DOHH2 (cell line): Measurements from ENCODE around the gene SLC35G1.

Source experiments
- H3F3A ChIP-seq: fragments of 200-600 bp; sonication (generic), shearing (Covaris generic); 2 replicates; pipeline ENCODE4 v1.6.0; 2016; ENCODE audit warnings: antibody characterized with exemption, mild to moderate bottlenecking; ENCODE audit not compliant: control insufficient read depth, insufficient read depth
- H3K27ac ChIP-seq: fragments of 200-600 bp; sonication (generic); 2 replicates; pipeline ENCODE4 v1.5.1; 2014; ENCODE audit warnings: low read depth, mild to moderate bottlenecking, low read length, moderate library complexity
- H3K27me3 ChIP-seq: fragments of 200-600 bp; sonication (generic); 2 replicates; pipeline ENCODE4 v1.6.1; 2014; ENCODE audit warnings: mild to moderate bottlenecking, low read length, mixed read lengths; ENCODE audit not compliant: control insufficient read depth
- H3K36me3 ChIP-seq: fragments of 200-600 bp; sonication (generic); 2 replicates; pipeline ENCODE4 v1.6.1; 2014; ENCODE audit warnings: mild to moderate bottlenecking, low read length, moderate library complexity, mixed read lengths; ENCODE audit not compliant: control insufficient read depth
- H3K4me1 ChIP-seq: fragments of 200-600 bp; sonication (generic); 2 replicates; pipeline ENCODE4 v1.6.1; 2014; ENCODE audit warnings: mild to moderate bottlenecking, low read length, mixed read lengths; ENCODE audit not compliant: control insufficient read depth
- H3K4me2 ChIP-seq: fragments of 200-600 bp; sonication (generic); 2 replicates; pipeline ENCODE4 v1.6.0; 2014; ENCODE audit warnings: mild to moderate bottlenecking, low read length, moderate library complexity
- H3K4me3 ChIP-seq: fragments of 200-600 bp; sonication (generic); 2 replicates; pipeline ENCODE4 v1.5.1; 2014; ENCODE audit warnings: mild to moderate bottlenecking, low read length, mixed read lengths
- H3K79me2 ChIP-seq: fragments of 200-600 bp; sonication (generic); 2 replicates; pipeline ENCODE4 v1.6.1; 2014; ENCODE audit warnings: mild to moderate bottlenecking, low read length, mixed read lengths; ENCODE audit not compliant: control insufficient read depth
- H3K9me2 ChIP-seq: fragments of 200-600 bp; sonication (generic); replicated peaks from 2 replicates; pipeline ENCODE4 v1.6.1; 2014; ENCODE audit warnings: mild to moderate bottlenecking, low read length, mixed read lengths; ENCODE audit not compliant: control insufficient read depth
- H3K9me3 ChIP-seq: fragments of 200-600 bp; sonication (generic); 2 replicates; pipeline ENCODE4 v1.6.1; 2014; ENCODE audit warnings: antibody characterized with exemption, low read length, mixed read lengths; ENCODE audit not compliant: control insufficient read depth, insufficient read depth
- H4K20me1 ChIP-seq: fragments of 200-600 bp; sonication (generic); 2 replicates; pipeline ENCODE4 v1.6.0; 2014; ENCODE audit warnings: low read depth, mild to moderate bottlenecking, antibody characterized with exemption, low read length, moderate library complexity; ENCODE audit not compliant: control insufficient read depth, insufficient read depth
- EZH2phosphoT487 ChIP-seq: fragments of 200-600 bp; sonication (generic); IDR thresholded peaks from 2 replicates; pipeline ENCODE4 v1.6.1; 2017; ENCODE audit warnings: borderline replicate concordance, mild to moderate bottlenecking, antibody characterized with exemption, low read length, moderate library complexity, mixed read lengths
- TF ChIP-seq, protein P1 (sequence below): fragments of 200-600 bp; sonication (generic); IDR thresholded peaks from one replicate; pipeline ENCODE4 v1.5.1; 2014; ENCODE audit warnings: antibody characterized with exemption, mild to moderate bottlenecking, low read depth, low read length; ENCODE audit not compliant: poor library complexity, severe bottlenecking

Gene SLC35G1

DNA sequence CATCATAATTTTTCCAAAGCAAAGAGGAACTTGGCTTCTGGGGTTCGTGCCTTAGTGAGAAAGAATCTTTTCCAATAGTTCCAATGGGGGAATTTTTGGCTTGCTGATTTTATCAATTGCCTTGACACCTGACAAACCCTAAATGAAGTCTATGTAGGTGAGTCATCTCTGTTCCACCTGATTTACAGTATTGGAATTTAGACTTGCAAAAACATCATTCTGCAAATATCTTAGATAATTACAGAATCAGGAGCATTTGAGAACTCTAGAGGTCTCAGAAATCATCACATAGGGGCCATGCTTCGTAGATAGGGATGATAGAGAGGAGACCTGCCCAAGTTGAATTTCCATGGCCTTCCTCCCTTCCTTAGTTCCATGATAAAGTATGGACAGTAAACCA, 9.3 kb downstream of the SLC35G1 start:
- Histone ChIP-seq H3K9me3 (no peaks in the 10 kb centered on the region), H3K36me3 (no peaks in the 10 kb centered on the region), H4K20me1 (no peaks in the 10 kb centered on the region), H3F3A (no peaks in the 10 kb centered on the region), H3K27me3 (no peaks in the 10 kb centered on the region), H3K4me2 (no peak overlapping the region), H3K4me1 (no peaks in the 10 kb centered on the region), H3K27ac (no peak overlapping the region), H3K9me2 (no peaks in the 10 kb centered on the region), H3K4me3 (no peak overlapping the region), H3K79me2 (no peaks in the 10 kb centered on the region)
- TF ChIP-seq, protein P1, sequence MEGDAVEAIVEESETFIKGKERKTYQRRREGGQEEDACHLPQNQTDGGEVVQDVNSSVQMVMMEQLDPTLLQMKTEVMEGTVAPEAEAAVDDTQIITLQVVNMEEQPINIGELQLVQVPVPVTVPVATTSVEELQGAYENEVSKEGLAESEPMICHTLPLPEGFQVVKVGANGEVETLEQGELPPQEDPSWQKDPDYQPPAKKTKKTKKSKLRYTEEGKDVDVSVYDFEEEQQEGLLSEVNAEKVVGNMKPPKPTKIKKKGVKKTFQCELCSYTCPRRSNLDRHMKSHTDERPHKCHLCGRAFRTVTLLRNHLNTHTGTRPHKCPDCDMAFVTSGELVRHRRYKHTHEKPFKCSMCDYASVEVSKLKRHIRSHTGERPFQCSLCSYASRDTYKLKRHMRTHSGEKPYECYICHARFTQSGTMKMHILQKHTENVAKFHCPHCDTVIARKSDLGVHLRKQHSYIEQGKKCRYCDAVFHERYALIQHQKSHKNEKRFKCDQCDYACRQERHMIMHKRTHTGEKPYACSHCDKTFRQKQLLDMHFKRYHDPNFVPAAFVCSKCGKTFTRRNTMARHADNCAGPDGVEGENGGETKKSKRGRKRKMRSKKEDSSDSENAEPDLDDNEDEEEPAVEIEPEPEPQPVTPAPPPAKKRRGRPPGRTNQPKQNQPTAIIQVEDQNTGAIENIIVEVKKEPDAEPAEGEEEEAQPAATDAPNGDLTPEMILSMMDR = no peak
- TF ChIP-seq EZH2phosphoT487 = no peak

DNA sequence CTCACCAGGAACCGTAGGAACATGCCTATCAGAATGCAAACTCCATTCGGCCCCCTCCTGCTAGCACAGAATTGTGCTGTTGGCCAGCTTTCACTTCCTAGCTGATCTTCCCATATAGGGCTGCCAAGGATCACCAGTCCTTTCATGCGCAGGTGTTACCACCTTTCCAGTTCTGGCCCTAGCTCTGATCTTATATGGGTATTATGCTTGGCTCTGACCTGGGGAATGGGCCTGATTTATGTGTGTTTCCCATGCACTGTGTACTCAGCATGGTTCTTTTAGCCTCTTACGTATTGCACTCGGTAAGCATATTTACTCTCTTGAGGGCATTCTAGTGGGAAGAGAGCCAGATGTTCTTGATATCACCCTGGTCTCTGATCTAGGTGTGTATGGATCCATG, 11.1 kb downstream of the SLC35G1 start:
- Histone ChIP-seq H3K27ac (no peak overlapping the region), H3K9me3 (no peaks in the 10 kb centered on the region), H3K4me3 (no peak overlapping the region), H3F3A (no peaks in the 10 kb centered on the region), H3K27me3 (no peaks in the 10 kb centered on the region), H3K79me2 (no peaks in the 10 kb centered on the region), H3K4me1 (no peaks in the 10 kb centered on the region), H4K20me1 (no peaks in the 10 kb centered on the region), H3K36me3 (no peaks in the 10 kb centered on the region), H3K9me2 (no peaks in the 10 kb centered on the region), H3K4me2 (no peak overlapping the region)
- no peak for TF ChIP-seq EZH2phosphoT487

DNA sequence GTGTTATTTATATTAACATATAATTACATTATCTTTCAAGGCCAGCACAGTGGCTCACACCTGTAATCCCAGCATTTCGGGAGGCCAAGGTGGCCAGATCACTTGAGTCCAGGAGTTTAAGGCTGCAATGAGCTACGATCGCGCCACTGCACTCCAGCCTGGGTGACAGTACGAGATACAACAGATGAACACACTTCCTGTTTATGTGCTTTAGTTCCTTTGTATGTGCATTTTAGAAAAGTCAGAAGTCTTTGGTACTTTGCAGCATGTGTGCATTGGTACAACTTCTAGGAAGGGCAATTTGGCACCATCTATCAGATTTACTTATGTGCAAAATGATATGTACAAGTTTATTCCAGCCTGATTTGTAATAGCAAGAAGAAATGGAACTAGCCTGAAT, 13.3 kb downstream of the SLC35G1 start:
- Histone ChIP-seq H3K4me3 (no peak overlapping the region), H3K4me1 (no peaks in the 10 kb centered on the region), H3F3A (no peaks in the 10 kb centered on the region), H3K79me2 (no peaks in the 10 kb centered on the region), H3K4me2 (no peak overlapping the region), H3K9me3 (no peaks in the 10 kb centered on the region), H4K20me1 (no peaks in the 10 kb centered on the region), H3K27ac (no peak overlapping the region), H3K9me2 (no peaks in the 10 kb centered on the region), H3K27me3 (no peaks in the 10 kb centered on the region), H3K36me3 (no peaks in the 10 kb centered on the region)
- no peak for TF ChIP-seq EZH2phosphoT487
- TF ChIP-seq, protein P1 = no peak

DNA sequence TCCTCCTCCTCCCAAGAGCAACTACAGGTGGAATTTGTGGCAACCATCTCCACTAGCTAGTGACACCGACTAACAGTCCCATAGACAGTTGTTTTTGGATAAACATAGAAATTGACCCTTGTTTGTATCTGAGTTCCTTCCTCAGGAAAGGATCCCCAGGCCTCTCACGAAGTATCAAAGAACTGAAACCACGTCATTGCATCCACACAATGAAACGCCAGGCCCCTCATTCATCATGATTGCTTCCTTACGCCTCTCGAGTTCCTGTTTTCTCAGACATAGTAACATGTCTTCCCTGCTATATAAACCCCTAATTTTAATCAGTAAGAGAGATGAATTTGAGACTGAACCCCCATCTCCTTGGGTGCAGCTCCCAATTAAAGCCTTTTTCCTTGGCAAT, 18.1 kb downstream of the SLC35G1 start:
- Histone ChIP-seq H3K4me1 (no peaks in the 10 kb centered on the region), H3K9me2 (no peaks in the 10 kb centered on the region)
- TF ChIP-seq EZH2phosphoT487 = no peak
- TF ChIP-seq, protein P1 = no peak

More for the DNA sequence above, 18.1 kb downstream of the SLC35G1 start:
- Histone ChIP-seq H3K9me3 (no peaks in the 10 kb centered on the region), H3K4me2 (no peak overlapping the region), H3K27me3 (no peaks in the 10 kb centered on the region), H3K4me3 (no peak overlapping the region), H3K36me3 (no peaks in the 10 kb centered on the region), H3K27ac (no peak overlapping the region), H3F3A (no peaks in the 10 kb centered on the region), H3K79me2 (no peaks in the 10 kb centered on the region), H4K20me1 (no peaks in the 10 kb centered on the region)
